Smooth muscle cell (in vitro differentiated cells): ENCODE measurements around the gene AHI1. TPM values are rescaled to one million over a fixed set of nuclear protein-coding genes. Genes with fewer than 3 reads are reported as not detected.
"Not testable (repeated sequence)": the region's sequence is repeated elsewhere in the genome, so short reads cannot be mapped to it uniquely, and the experiment has no call there.

Experiments
- DNase-seq: peaks from one replicate; lab custom pipeline; 2025; ENCODE audit not compliant: unreplicated experiment; lab: John Stamatoyannopoulos, UW
- H2AFZ ChIP-seq: fragments of 200-600 bp; sonication (generic); 2 replicates; pipeline ENCODE4 v1.6.0; 2016; ENCODE audit warnings: antibody characterized with exemption, low read depth, mild to moderate bottlenecking
- H3F3A ChIP-seq: fragments of 200-600 bp; sonication (generic); 2 replicates; pipeline ENCODE4 v1.6.0; 2017; ENCODE audit warnings: antibody characterized with exemption, low read depth
- H3K27ac ChIP-seq: fragments of 200-600 bp; sonication (generic); 2 replicates; pipeline ENCODE4 v1.5.1; 2016; ENCODE audit warnings: low read depth, mild to moderate bottlenecking
- H3K27me3 ChIP-seq: fragments of 200-600 bp; sonication (generic); 2 replicates; pipeline ENCODE4 v1.6.1; 2016; ENCODE audit warnings: low read depth, mild to moderate bottlenecking
- H3K36me3 ChIP-seq: fragments of 200-600 bp; sonication (generic); 2 replicates; pipeline ENCODE4 v1.5.1; 2016; ENCODE audit warnings: low read depth
- H3K4me1 ChIP-seq: fragments of 200-600 bp; sonication (generic); 2 replicates; pipeline ENCODE4 v1.5.1; 2016; ENCODE audit warnings: low read depth
- H3K4me2 ChIP-seq: fragments of 200-600 bp; sonication (generic); 2 replicates; pipeline ENCODE4 v1.6.0; 2016; ENCODE audit warnings: mild to moderate bottlenecking
- H3K4me3 ChIP-seq: fragments of 200-600 bp; sonication (generic); 2 replicates; pipeline ENCODE4 v1.5.1; 2016; ENCODE audit warnings: mild to moderate bottlenecking
- H3K79me2 ChIP-seq: fragments of 200-600 bp; sonication (generic); 2 replicates; pipeline ENCODE4 v1.6.0; 2016; ENCODE audit warnings: low read depth, mild to moderate bottlenecking
- H3K9ac ChIP-seq: fragments of 200-600 bp; sonication (generic); 2 replicates; pipeline ENCODE4 v1.6.0; 2016; ENCODE audit warnings: low read depth
- H3K9me3 ChIP-seq: fragments of 200-600 bp; sonication (generic); replicated peaks from 2 replicates; pipeline ENCODE4 v1.5.1; 2016; ENCODE audit warnings: low read depth
- H4K20me1 ChIP-seq: fragments of 200-600 bp; sonication (generic); 2 replicates; pipeline ENCODE4 v1.6.0; 2016; ENCODE audit warnings: low read depth
- WGBS: methylation state at CpG from one replicate; pipeline ENCODE4 v1.1.7; 2016; ENCODE audit warnings: low lambda C conversion rate; 5-methylcytosine and 5-hydroxymethylcytosine counted together
- polyA plus RNA-seq: library from polyadenylated mRNA; unstranded; fragments of >200 nt; fragmentation: Nextera tagmentation; extraction: Ambion mirVana; gene quantifications from 2 replicates; pipeline ENCODE4 v1.2.1, GENCODE V29; 2016
- total RNA-seq: library from RNA; depleted of rRNA; stranded (reverse); fragments of >200 nt; gene quantifications from 2 replicates; pipeline ENCODE4 v1.2.3, GENCODE V29; 2014
- TF ChIP-seq, protein P1 (sequence below): fragments of 200-600 bp; sonication (generic); IDR thresholded peaks from 2 replicates; pipeline ENCODE4 v1.5.1; 2017; ENCODE audit warnings: borderline replicate concordance, mild to moderate bottlenecking, antibody characterized with exemption; ENCODE audit not compliant: insufficient read depth, poor library complexity, severe bottlenecking

Gene AHI1
- total and polyA plus RNA-seq, 2 experiments from 2014 or later: 16.0 to 18.8 TPM

DNA sequence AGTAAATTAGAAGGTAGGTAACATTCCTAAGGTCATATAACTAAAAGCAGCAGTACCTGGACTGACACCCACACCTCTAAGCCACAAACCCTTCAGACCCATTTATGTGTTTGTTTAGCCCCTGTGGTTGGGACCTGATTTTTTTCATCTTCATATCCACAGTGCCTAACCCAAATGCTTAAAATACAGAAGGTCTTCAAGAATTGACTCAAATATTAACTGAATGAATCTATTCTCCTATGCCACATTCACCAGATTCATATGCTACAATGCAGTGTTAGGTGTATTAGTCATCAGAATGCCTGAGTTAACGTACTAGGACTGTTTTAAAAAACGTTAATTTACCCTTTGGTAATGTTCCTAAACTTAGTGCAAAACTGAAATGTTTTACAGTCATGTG is 124.8 kb downstream of the AHI1 start:
- TF ChIP-seq, protein P1, sequence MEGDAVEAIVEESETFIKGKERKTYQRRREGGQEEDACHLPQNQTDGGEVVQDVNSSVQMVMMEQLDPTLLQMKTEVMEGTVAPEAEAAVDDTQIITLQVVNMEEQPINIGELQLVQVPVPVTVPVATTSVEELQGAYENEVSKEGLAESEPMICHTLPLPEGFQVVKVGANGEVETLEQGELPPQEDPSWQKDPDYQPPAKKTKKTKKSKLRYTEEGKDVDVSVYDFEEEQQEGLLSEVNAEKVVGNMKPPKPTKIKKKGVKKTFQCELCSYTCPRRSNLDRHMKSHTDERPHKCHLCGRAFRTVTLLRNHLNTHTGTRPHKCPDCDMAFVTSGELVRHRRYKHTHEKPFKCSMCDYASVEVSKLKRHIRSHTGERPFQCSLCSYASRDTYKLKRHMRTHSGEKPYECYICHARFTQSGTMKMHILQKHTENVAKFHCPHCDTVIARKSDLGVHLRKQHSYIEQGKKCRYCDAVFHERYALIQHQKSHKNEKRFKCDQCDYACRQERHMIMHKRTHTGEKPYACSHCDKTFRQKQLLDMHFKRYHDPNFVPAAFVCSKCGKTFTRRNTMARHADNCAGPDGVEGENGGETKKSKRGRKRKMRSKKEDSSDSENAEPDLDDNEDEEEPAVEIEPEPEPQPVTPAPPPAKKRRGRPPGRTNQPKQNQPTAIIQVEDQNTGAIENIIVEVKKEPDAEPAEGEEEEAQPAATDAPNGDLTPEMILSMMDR: no peak
- H3F3A ChIP-seq: no peaks in the 10 kb centered on the region
- H3K9ac ChIP-seq: no peak overlapping the region
- H3K4me3 ChIP-seq: no peak overlapping the region
- H3K36me3 ChIP-seq: peaks cover 3% of the 10 kb centered on the region
- no peaks in the 10 kb centered on the region for H3K27me3 ChIP-seq
- WGBS: 68% methylated on average over 2 of the region's 2 CpGs
- H3K79me2 ChIP-seq: no peaks in the 10 kb centered on the region
- no peak overlapping the region for H2AFZ ChIP-seq
- no peaks in the 10 kb centered on the region for H3K9me3 ChIP-seq
- no peaks in the 10 kb centered on the region for H4K20me1 ChIP-seq
- no peak for DNase-seq
- no peaks in the 10 kb centered on the region for H3K4me1 ChIP-seq
- H3K4me2 ChIP-seq: no peak overlapping the region
- no peak overlapping the region for H3K27ac ChIP-seq

DNA sequence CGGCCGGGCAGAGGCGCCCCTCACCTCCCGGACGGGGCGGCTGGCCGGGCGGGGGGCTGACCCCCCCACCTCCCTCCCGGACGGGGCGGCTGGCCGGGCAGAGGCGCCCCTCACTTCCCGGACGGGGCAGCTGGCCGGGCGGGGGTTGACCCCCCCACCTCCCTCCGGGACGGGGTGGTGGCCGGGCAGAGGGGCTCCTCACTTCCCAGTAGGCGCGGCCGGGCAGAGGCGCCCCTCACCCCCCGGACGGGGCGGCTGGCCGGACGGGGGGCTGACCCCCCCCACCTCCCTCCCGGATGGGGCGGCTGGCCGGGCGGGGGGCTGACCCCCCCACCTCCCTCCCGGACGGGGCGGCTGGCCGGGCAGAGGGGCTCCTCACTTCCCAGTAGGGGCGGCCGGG is 133.9 kb downstream of the AHI1 start:
- not testable (repeated sequence) for H3K27ac ChIP-seq, H4K20me1 ChIP-seq, H3K27me3 ChIP-seq, H2AFZ ChIP-seq, H3K4me3 ChIP-seq, H3K79me2 ChIP-seq, H3K4me1 ChIP-seq, H3K9ac ChIP-seq, H3K4me2 ChIP-seq, DNase-seq, H3K36me3 ChIP-seq, H3F3A ChIP-seq, H3K9me3 ChIP-seq
- no CpG with 5 or more reads among the region's 39 CpGs for WGBS

DNA sequence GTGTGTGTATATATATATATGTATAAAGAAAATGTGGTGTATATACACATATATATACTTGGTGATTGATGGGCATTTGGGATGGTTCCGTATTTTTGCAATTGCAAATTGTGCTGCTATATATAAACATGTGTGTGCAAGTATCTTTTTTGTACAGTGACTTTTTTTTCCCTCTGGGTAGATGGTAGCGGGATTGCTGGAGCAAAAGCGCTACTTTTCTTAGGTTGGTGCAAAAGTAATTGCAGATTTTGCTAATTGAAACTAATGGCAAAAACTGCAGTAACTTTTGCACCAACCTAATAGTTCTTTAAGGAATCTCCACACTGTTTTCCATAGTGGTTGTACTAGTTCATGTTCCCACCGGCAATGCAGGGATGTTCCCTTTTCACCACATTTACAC is 135.4 kb downstream of the AHI1 start:
- Histone ChIP-seq H4K20me1 (no peaks in the 10 kb centered on the region), H3K9ac (no peak overlapping the region), H3K4me3 (no peak overlapping the region), H3K4me1 (no peaks in the 10 kb centered on the region), H2AFZ (no peak overlapping the region), H3K27ac (no peak overlapping the region), H3K36me3 (no peaks in the 10 kb centered on the region), H3F3A (no peaks in the 10 kb centered on the region), H3K4me2 (no peak overlapping the region), H3K27me3 (no peaks in the 10 kb centered on the region), H3K9me3 (peaks cover 3% of the 10 kb centered on the region), H3K79me2 (no peaks in the 10 kb centered on the region)
- DNase-seq: no peak
- WGBS: 98% methylated on average over 4 of the region's 4 CpGs
- TF ChIP-seq, protein P1: no peak

DNA sequence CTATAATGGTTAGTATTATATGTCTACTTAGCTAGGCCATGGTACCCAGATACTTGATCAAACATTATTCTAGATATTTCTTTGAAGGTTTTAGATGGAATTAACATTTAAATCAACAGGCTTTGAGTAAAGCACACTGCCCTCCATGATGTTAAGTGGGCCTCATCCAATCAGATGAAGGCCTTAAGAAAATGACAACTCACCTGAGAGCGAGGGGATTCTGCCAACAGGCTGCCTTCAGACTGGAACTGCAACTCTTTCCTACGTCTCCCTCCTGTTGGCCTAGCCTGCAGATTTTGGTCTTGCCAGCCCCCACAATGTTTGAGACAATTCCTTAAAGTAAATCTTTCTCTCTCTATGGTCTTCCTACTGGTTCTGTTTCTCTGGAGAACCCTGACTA is 137.3 kb downstream of the AHI1 start:
- H3K79me2 ChIP-seq: no peaks in the 10 kb centered on the region
- H3K27me3 ChIP-seq: no peaks in the 10 kb centered on the region
- no peaks in the 10 kb centered on the region for H3K4me1 ChIP-seq
- TF ChIP-seq, protein P1: no peak
- peaks cover under 1% of the 10 kb centered on the region for H3K9me3 ChIP-seq
- no peak overlapping the region for H3K4me2 ChIP-seq
- no peak overlapping the region for H3K4me3 ChIP-seq
- no peaks in the 10 kb centered on the region for H3F3A ChIP-seq
- H2AFZ ChIP-seq: no peak overlapping the region
- WGBS: 86% methylated on average over 2 of the region's 2 CpGs
- no peaks in the 10 kb centered on the region for H4K20me1 ChIP-seq
- no peak overlapping the region for H3K27ac ChIP-seq
- DNase-seq: no peak
- H3K36me3 ChIP-seq: no peaks in the 10 kb centered on the region
- no peak overlapping the region for H3K9ac ChIP-seq
